Pancreas (tissue), 10 donors: Measurements from ENCODE around the gene MBD3L4. TPM values are rescaled to one million over a fixed set of nuclear protein-coding genes. Genes with fewer than 3 reads are reported as not detected.

Experiments used
- ATAC-seq, 4 donors: fragments of 200-7000 bp; cut with Tn5 transposase; one replicate each; pipeline versions ENCODE4 v1.8.0 to v1.9.1; 2020; ENCODE audit warnings: mild to moderate bottlenecking in 4 of 4, moderate library complexity in 4 of 4
- DNase-seq, 6 donors: peaks; one replicate each; pipeline ENCODE4 v3.0.0-alpha.2; 2020
- FAIRE-seq: peaks from 2 replicates; lab custom pipeline; 2012; peaks lifted over from hg19 to GRCh38; lab: Jason Lieb, UNC
- H3K27ac ChIP-seq, 4 donors: fragments of 200-600 bp; sonication (generic); 1 replicate in 3 of 4; 2 replicates in 1 of 4; pipeline versions ENCODE4 v1.5.0 to v1.8.0; 2020
- H3K27me3 ChIP-seq, 4 donors: fragments of 200-600 bp; one replicate each; pipeline ENCODE4 v1.8.0; 2021
- H3K36me3 ChIP-seq, 3 donors: fragments of 200-600 bp; sonication (generic) in 1 of 3; one replicate each; pipeline versions ENCODE4 v1.5.0 to v1.8.0; 2020 to 2021
- H3K4me1 ChIP-seq, 3 donors: fragments of 200-600 bp; one replicate each; pipeline ENCODE4 v1.8.0; 2021
- H3K4me3 ChIP-seq, 4 donors: fragments of 200-600 bp; sonication (generic) in 2 of 4; one replicate each; pipeline versions ENCODE4 v1.5.0 to v1.8.0; 2020 to 2021
- H3K9me3 ChIP-seq, 4 donors: fragments of 200-600 bp; one replicate each; pipeline ENCODE4 v1.8.0; 2021
- WGBS, 2 donors: extraction: QIAGEN DNeasy Blood & Tissue Kit; methylation state at CpG; one replicate each; pipeline ENCODE4 v1.1.7; 2013; 5-methylcytosine and 5-hydroxymethylcytosine counted together
- intact Hi-C, 3 donors: fragments of 100-400 bp; cut with DNase I; formaldehyde crosslinking; loops; one replicate each; pipeline versions ENCODE4 v1.11.1 to v1.14.2; 2022
- polyA plus RNA-seq, 2 donors: library from polyadenylated mRNA; stranded (reverse); fragments of 200-250 nt; gene quantifications; one replicate each; pipeline ENCODE4 v1.2.3, GENCODE V29; 2013
- total RNA-seq, 6 donors: library from RNA; stranded (reverse); fragmentation: NEBNext Ultra II Directional in 4 of 6; extraction: Animal tissue kit (Norgen Biotek cat#: 25700) in 4 of 6; gene quantifications; one replicate each; pipeline versions ENCODE4 v1.2.1 to v1.2.4, GENCODE V29; 2021 to 2023
- TF ChIP-seq, protein P1 (sequence below), 4 donors: fragments of 200-600 bp; sonication (generic) in 3 of 4; IDR thresholded peaks; one replicate each; pipeline versions ENCODE4 v1.5.0 to v1.8.0; 2021; ENCODE audit warnings: antibody characterized with exemption in 4 of 4
- donor health status: healthy with polysubstance abuse.
- donor health status: DM: no; HTN: no; CAD: no; lungs with moderate emphysema.
- donor health status: DM: no; HTN: no; CAD: no.
- donor health status: control.
- donor health status: control.
- donor health status: Bipolar disorder and iron deficiency.
- donor health status: DM: yes; HTN: yes; CAD: no.
- donor health status: DM: no; HTN: no; CAD: no.
- donor health status: DM: no; HTN: no; CAD: no.
- donor health status: DM: yes; HTN: yes; CAD: no.

Gene MBD3L4
- total and polyA plus RNA-seq, 8 donors = not detected

- Histone ChIP-seq H3K27me3 (peaks cover 0 to 5% (median 0%) of the 10 kb centered on the region in 4 donors), H3K27ac (no peak overlapping the region), H3K36me3 (no peaks in the 10 kb centered on the region), H3K9me3 (no peaks in the 10 kb centered on the region), H3K4me3 (no peak overlapping the region), H3K4me1 (no peaks in the 10 kb centered on the region)
- no peak for FAIRE-seq
- intact Hi-C loops = no loop called here
- no peak for DNase-seq
- TF ChIP-seq, protein P1, sequence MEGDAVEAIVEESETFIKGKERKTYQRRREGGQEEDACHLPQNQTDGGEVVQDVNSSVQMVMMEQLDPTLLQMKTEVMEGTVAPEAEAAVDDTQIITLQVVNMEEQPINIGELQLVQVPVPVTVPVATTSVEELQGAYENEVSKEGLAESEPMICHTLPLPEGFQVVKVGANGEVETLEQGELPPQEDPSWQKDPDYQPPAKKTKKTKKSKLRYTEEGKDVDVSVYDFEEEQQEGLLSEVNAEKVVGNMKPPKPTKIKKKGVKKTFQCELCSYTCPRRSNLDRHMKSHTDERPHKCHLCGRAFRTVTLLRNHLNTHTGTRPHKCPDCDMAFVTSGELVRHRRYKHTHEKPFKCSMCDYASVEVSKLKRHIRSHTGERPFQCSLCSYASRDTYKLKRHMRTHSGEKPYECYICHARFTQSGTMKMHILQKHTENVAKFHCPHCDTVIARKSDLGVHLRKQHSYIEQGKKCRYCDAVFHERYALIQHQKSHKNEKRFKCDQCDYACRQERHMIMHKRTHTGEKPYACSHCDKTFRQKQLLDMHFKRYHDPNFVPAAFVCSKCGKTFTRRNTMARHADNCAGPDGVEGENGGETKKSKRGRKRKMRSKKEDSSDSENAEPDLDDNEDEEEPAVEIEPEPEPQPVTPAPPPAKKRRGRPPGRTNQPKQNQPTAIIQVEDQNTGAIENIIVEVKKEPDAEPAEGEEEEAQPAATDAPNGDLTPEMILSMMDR (IDR thresholded peaks at IDR 0.05) = no peak
- WGBS, 2 donors = 76 to 80% methylated on average over 15 of the region's 15 CpGs
- peak in 1 of 4 donors; percentile 31 for ATAC-seq
Observed at GRCh38 chr19:6997679-6998445, 42.1 kb downstream of the MBD3L4 start.

DNA sequence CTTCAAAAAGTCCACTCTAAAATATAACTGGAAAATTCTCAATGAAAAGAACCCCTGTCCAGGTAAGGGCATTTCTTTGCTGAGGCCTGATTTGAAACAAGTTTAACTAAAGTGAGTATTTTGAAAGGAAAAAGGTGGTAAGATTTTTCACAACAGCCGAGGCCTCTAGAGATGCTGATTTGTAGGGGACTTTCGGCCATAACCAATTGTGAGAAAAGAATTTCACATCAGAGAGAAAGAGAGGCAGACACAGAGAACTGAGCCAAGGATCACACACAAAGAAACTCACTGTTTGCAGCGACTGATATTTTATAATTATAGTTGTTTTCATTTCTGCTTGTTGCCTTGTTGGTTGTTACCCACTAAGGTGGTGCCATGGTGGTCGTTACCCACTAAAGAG lies 43.2 kb downstream of the MBD3L4 start:
- Histone ChIP-seq H3K9me3 (no peaks in the 10 kb centered on the region), H3K4me3 (no peak overlapping the region), H3K27me3 (no peaks in the 10 kb centered on the region), H3K27ac (no peak overlapping the region), H3K4me1 (no peaks in the 10 kb centered on the region), H3K36me3 (no peaks in the 10 kb centered on the region)
- DNase-seq (no peak), FAIRE-seq (no peak), ATAC-seq (no peak)
- 34 to 51% methylated on average over 4 of the region's 4 CpGs for WGBS, 2 donors
- TF ChIP-seq, protein P1 (IDR thresholded peaks at IDR 0.05) = no peak
- intact Hi-C loops = no loop called here

- FAIRE-seq (no peak), DNase-seq (no peak), ATAC-seq (no peak)
- Histone ChIP-seq H3K4me1 (no peaks in the 10 kb centered on the region), H3K27me3 (no peaks in the 10 kb centered on the region), H3K4me3 (no peak overlapping the region), H3K36me3 (no peaks in the 10 kb centered on the region), H3K27ac (no peak overlapping the region), H3K9me3 (no peaks in the 10 kb centered on the region)
- WGBS, 2 donors = 60 to 73% methylated on average over 1 of the region's 1 CpG
- intact Hi-C loops = no loop called here
- TF ChIP-seq, protein P1 (IDR thresholded peaks at IDR 0.05) = no peak
Observed at GRCh38 chr19:6995054-6995453, 44.9 kb downstream of the MBD3L4 start.

DNA sequence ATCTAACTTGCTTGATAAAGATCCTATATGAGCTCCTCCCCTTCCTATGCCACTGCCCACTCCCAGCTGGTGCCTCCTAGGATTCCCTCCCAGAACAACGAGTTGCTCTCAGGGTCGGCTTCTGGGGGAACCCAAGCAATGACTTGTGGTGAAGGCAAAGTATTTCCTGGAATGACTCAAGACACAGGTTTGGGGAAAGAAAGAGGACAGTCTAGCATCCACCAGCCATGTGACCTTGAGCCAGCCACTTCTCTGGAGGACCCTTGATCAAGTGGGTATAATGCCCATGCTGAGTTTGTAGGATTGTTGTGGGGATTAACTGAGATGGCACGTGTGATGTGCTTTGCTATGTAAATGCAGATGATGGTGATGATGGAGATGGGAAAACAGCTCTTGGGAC lies 51.7 kb downstream of the MBD3L4 start:
- no peak for ATAC-seq
- H3K27ac ChIP-seq = no peak overlapping the region
- 25 to 40% methylated on average over 3 of the region's 3 CpGs for WGBS, 2 donors
- no peak for DNase-seq
- TF ChIP-seq, protein P1 (IDR thresholded peaks at IDR 0.05) = no peak
- H3K4me3 ChIP-seq = no peak overlapping the region
- no peaks in the 10 kb centered on the region for H3K4me1 ChIP-seq
- intact Hi-C loops = no loop called here
- FAIRE-seq = no peak
- H3K9me3 ChIP-seq = no peaks in the 10 kb centered on the region
- no peaks in the 10 kb centered on the region for H3K36me3 ChIP-seq
- H3K27me3 ChIP-seq = no peaks in the 10 kb centered on the region

- Histone ChIP-seq H3K36me3 (no peaks in the 10 kb centered on the region), H3K4me1 (no peaks in the 10 kb centered on the region), H3K9me3 (no peaks in the 10 kb centered on the region), H3K27me3 (no peaks in the 10 kb centered on the region), H3K27ac (no peak overlapping the region), H3K4me3 (no peak overlapping the region)
- DNase-seq (no peak), ATAC-seq (peak in 1 of 4 donors; percentile 60), FAIRE-seq (no peak)
- WGBS, 2 donors = 29 to 39% methylated on average over 4 of the region's 4 CpGs
- intact Hi-C loops = no loop called here
- TF ChIP-seq, protein P1 (IDR thresholded peaks at IDR 0.05) = no peak
Observed at GRCh38 chr19:6987850-6988249, 52.1 kb downstream of the MBD3L4 start.
